Ectodermal cell (in vitro differentiated cells): ENCODE results near the gene GPR3.

ENCODE experiments used
- H3K27ac ChIP-seq: 2 replicates; pipeline ENCODE4 v1.7.0; 2013; ENCODE audit warnings: mild to moderate bottlenecking, low read depth, low read length; ENCODE audit not compliant: insufficient read depth, poor library complexity, severe bottlenecking
- H3K27me3 ChIP-seq: 2 replicates; pipeline ENCODE4 v1.7.0; 2013; ENCODE audit warnings: mild to moderate bottlenecking, low read length; ENCODE audit not compliant: insufficient read depth, control insufficient read depth, poor library complexity, severe bottlenecking
- H3K36me3 ChIP-seq: one replicate; pipeline ENCODE4 v1.7.0; 2013; ENCODE audit warnings: low read length; ENCODE audit not compliant: control insufficient read depth, insufficient read depth
- H3K4me1 ChIP-seq: one replicate; pipeline ENCODE4 v1.7.0; 2013; ENCODE audit warnings: low read length; ENCODE audit not compliant: control insufficient read depth, insufficient read depth
- H3K4me3 ChIP-seq: 2 replicates; pipeline ENCODE4 v1.7.0; 2013; ENCODE audit warnings: low read depth, low read length, control low read depth; ENCODE audit not compliant: insufficient read depth
- H3K9me3 ChIP-seq: 2 replicates; pipeline ENCODE4 v1.7.0; 2013; ENCODE audit warnings: mild to moderate bottlenecking, low read length, moderate library complexity; ENCODE audit not compliant: control insufficient read depth
- WGBS, 2 experiments: methylation state at CpG; one replicate each; pipeline ENCODE4 v1.1.7; 2013; ENCODE audit warnings: missing lambda C conversion rate in 2 of 2; 5-methylcytosine and 5-hydroxymethylcytosine counted together

Gene GPR3

DNA sequence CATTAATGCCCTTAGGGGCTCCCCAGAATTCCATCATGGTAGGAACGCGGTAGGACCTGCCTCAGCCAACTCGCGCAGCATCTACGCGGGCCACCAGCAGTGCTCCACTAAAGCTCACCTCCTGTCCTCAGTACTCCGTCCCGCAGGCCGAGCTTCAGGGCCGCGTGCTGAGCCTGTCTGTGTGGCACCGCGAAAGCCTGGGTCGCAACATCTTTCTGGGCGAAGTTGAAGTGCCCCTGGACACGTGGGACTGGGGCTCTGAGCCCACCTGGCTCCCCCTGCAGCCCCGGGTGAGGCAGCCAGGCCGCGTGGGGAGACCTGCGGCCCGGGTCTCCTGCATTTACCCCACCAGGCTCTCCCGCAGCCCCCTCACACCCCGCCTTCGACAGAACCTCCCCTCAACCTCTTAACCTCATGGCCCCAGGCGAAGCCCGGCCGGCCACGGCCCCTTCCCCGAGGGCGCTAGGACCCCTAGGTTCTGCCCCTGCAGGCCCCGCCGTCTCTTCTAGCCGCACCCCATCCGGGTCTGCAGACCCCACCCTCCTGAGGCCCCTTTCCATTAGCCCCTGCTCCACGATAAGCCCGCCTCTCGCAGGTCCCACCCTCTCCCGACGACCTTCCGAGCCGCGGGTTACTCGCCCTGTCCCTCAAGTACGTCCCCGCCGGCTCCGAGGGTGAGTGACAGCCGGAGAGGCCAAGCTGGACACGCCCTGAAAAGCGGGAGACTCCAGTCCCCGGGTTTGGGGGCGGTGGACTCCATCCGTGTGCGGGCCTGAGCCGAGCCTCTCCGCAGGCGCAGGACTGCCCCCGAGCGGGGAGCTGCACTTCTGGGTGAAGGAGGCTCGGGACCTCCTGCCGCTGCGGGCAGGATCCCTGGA, 41.5 kb upstream of the GPR3 start:
- Histone ChIP-seq H3K27me3 (peaks cover 16% of the 10 kb centered on the region), H3K4me3 (peak overlapping the region; percentile 54), H3K9me3 (no peaks in the 10 kb centered on the region), H3K36me3 (peaks cover 3% of the 10 kb centered on the region), H3K4me1 (peaks cover 6% of the 10 kb centered on the region), H3K27ac (peak overlapping the region; percentile 58)
- WGBS, 2 experiments = 9 to 10% methylated on average over 62 of the region's 62 CpGs

DNA sequence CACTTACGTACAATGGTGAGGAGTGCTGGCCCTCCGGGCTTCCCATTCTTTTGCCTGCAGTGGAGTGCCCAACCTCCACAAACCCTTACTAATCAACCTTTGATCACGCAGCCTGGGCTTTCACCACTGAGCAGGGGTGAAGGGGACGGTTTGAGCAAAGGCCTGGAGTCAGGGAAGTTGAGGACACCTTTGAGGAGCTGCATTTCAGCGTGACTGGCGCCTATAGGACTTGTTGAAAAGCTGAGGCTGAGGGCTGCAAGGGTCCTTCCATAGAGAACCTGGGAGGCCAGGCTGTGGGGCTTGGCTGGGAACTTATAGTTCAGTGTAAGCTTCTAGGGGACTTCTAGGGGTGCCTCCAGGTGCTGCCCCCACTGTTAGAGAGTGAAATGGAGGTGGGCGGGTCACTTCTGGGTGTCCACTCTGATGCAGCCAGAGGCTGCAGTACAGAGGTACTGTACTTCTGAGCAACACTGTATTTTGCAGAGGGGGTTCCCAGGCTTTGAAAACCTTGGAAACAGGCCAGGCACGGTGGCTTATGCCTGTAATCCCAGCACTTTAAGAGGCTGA, 40.8 kb upstream of the GPR3 start:
- WGBS, 2 experiments = 21 to 23% methylated on average over 8 of the region's 8 CpGs
- H3K27me3 ChIP-seq = peaks cover 16% of the 10 kb centered on the region
- H3K27ac ChIP-seq = peak overlapping the region; percentile 58
- H3K4me1 ChIP-seq = peaks cover 10% of the 10 kb centered on the region
- H3K9me3 ChIP-seq = no peaks in the 10 kb centered on the region
- peak overlapping the region; percentile 54 for H3K4me3 ChIP-seq
- H3K36me3 ChIP-seq = no peaks in the 10 kb centered on the region

DNA sequence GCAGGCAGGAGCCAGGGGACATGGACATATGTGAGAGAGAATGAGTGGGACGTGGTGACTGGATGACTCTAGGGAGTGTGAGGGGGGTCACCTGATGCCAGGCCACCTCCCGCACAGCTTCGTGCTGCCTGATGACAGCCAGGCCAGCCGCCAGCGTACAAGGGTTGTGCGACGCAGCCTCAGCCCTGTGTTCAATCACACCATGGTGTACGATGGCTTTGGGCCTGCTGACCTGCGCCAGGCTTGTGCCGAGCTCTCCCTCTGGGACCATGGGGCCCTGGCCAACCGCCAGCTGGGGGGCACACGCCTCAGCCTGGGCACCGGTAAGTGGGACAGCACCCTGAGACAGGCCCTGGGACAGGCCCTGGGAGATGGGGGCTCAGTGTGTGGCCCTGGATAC, 39.3 kb upstream of the GPR3 start:
- Histone ChIP-seq H3K9me3 (no peaks in the 10 kb centered on the region), H3K27me3 (peaks cover 22% of the 10 kb centered on the region), H3K27ac (no peak overlapping the region), H3K4me3 (no peak overlapping the region), H3K36me3 (no peaks in the 10 kb centered on the region), H3K4me1 (peaks cover 10% of the 10 kb centered on the region)
- WGBS, 2 experiments = 94 to 96% methylated on average over 13 of the region's 13 CpGs

GRCh38 chr1:27353629-27354028, 38.8 kb upstream of the GPR3 start:
- 93 to 94% methylated on average over 3 of the region's 3 CpGs for WGBS, 2 experiments
- Histone ChIP-seq H3K4me1 (peaks cover 9% of the 10 kb centered on the region), H3K27me3 (peaks cover 27% of the 10 kb centered on the region), H3K27ac (no peak overlapping the region), H3K36me3 (no peaks in the 10 kb centered on the region), H3K9me3 (no peaks in the 10 kb centered on the region), H3K4me3 (no peak overlapping the region)

GRCh38 chr1:27355683-27356082, 36.7 kb upstream of the GPR3 start:
- Histone ChIP-seq H3K36me3 (no peaks in the 10 kb centered on the region), H3K27me3 (peaks cover 34% of the 10 kb centered on the region), H3K9me3 (no peaks in the 10 kb centered on the region), H3K27ac (no peak overlapping the region), H3K4me1 (peaks cover 4% of the 10 kb centered on the region), H3K4me3 (no peak overlapping the region)
- 94 to 96% methylated on average over 5 of the region's 5 CpGs for WGBS, 2 experiments

- H3K4me3 ChIP-seq = no peak overlapping the region
- WGBS, 2 experiments = 94 to 96% methylated on average over 13 of the region's 13 CpGs
- H3K36me3 ChIP-seq = no peaks in the 10 kb centered on the region
- H3K27me3 ChIP-seq = peaks cover 37% of the 10 kb centered on the region
- H3K27ac ChIP-seq = no peak overlapping the region
- peaks cover 8% of the 10 kb centered on the region for H3K4me1 ChIP-seq
- H3K9me3 ChIP-seq = no peaks in the 10 kb centered on the region
These were observed 36.2 kb upstream of the GPR3 start for GRCh38 chr1:27356277-27356618.

DNA sequence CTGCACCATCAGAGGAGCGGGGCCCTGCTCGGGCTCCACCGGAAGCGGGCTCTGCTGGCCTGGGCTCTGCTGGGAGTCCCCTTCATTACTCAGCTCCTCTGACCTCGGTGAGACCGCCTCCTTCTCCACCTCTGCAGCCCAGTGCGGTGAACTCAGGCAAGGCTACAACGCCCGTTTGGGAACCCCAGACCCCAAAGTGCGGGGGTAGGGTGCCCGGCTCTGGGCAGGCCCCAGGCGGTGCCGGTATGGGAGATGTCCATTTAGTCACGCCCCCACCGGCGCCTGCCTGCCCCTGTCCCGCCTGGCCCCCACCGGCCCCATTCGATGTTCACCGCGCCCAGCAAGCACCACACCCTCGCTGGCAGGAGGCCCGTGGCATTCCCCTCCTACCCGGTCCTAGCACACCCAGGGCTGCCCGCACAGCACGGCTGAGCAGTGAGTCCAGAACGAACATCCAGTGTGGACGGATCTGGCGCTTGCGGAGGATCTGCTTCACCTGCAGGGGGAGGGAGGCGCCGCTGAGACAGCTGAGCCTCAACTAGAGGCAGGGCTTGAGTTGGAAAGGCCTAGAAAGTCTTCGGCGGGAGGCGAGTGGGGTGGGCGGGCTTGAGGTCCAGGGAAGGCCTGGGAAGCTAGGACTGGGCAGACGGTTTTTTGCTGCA, 35.7 kb upstream of the GPR3 start:
- H3K27me3 ChIP-seq = peaks cover 42% of the 10 kb centered on the region
- H3K9me3 ChIP-seq = no peaks in the 10 kb centered on the region
- 91% methylated on average over 37 of the region's 37 CpGs for WGBS, 2 experiments
- H3K4me1 ChIP-seq = peaks cover 8% of the 10 kb centered on the region
- H3K36me3 ChIP-seq = no peaks in the 10 kb centered on the region
- H3K27ac ChIP-seq = no peak overlapping the region
- no peak overlapping the region for H3K4me3 ChIP-seq

DNA sequence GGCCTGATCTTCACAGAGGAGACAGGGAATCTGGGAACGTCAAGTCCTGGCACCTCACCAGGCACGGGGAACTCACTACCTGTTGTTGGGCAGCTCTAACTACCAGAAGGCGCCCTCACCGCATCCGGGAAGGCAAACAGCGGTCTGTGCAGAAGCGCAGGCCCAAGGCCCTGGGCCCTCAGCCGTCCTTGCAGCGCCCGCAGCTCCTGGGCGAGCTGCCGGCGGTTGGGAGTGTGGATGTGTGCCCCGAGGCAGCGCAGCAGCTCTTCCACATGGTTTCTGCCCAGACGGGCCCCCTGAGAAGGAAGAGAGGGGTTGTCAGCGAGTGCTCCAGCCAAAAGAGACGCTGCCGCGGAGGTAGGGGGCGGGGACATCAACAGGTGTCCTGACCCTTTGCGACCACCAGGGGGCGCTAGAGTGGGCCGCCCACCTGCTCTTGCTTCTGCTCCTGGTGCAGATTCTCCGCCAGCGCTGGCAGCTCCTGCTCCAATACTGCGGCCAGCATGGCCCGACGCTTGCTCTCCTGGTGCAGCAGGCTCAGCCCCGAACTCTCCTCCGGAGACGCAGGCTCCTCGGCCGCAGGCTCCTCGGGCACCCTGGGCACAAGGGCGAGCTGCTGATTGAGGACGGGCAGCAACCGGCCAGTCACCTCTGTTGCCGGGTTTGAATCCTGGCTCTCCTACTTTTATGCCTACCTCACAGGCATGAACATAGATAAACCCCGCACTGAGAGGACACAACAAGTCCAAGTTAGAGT, 35.0 kb upstream of the GPR3 start:
- Histone ChIP-seq H3K9me3 (no peaks in the 10 kb centered on the region), H3K4me3 (no peak overlapping the region), H3K27me3 (peaks cover 43% of the 10 kb centered on the region), H3K4me1 (peaks cover 8% of the 10 kb centered on the region), H3K27ac (no peak overlapping the region), H3K36me3 (no peaks in the 10 kb centered on the region)
- WGBS, 2 experiments = 34 to 35% methylated on average over 40 of the region's 40 CpGs

DNA sequence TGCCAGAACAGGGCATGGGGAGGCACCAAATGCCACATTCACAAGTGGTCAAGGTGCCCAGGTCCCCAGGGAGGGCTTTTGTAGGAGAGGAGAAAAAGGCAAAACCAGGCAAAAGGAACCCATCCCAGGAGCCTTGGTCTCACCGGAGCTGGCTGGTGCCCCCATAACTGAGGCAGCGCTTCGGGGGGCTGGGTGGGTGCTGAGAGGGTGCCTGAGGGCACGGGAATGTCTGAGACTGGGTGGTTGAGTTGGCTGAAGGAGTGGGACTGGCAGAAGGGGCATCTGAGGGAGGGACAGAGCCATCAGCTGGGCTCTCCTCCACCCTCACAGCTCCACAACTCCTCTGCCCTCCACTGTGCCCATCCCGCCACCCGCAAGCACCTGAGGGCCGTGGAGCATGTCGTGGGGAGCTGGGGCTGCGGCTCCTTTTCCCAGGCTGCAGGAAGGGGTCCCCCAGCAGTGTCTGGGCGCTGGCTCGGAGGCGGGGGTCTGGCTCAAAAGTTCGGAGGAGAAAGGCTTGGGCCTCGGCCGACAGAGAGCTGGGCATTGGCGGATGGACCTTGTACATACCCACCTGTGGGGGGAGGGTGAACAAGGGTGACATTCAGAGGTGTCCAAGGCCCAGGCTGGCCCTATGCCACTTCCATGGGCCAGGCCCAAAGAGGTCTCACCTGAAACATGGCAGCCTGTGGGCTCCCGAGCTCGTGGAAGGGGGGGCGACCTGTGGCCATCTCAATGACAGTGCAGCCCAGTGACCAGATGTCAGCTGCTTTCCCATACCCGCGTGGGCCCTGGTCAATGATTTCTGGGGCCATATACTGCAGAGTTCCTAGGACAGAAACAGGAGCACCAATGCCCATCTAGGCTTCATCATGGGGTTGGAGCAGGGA, 34.1 kb upstream of the GPR3 start:
- WGBS, 2 experiments = 94 to 96% methylated on average over 21 of the region's 21 CpGs
- Histone ChIP-seq H3K27ac (no peak overlapping the region), H3K36me3 (no peaks in the 10 kb centered on the region), H3K4me1 (peaks cover 8% of the 10 kb centered on the region), H3K4me3 (no peak overlapping the region), H3K27me3 (peaks cover 43% of the 10 kb centered on the region), H3K9me3 (no peaks in the 10 kb centered on the region)
